Prostate gland (tissue), 2 donors: ENCODE measurements around the gene SGSM1.

ENCODE experiments used
- CTCF ChIP-seq, 4 experiments: fragments of 200-600 bp in 2 of 4; fragments of 450-650 bp in 2 of 4; sonication (generic) in 2 of 4; IDR thresholded peaks; 1 replicate in 3 of 4; 2 replicates in 1 of 4; pipeline ENCODE4 v1.5.1; 2016 to 2019; ENCODE audit warnings: antibody characterized with exemption in 4 of 4, mild to moderate bottlenecking in 2 of 4, moderate library complexity in 2 of 4
- POLR2A ChIP-seq: fragments of 450-650 bp; IDR thresholded peaks from one replicate; pipeline ENCODE4 v1.6.1; 2016; ENCODE audit warnings: antibody characterized with exemption, mild to moderate bottlenecking

GRCh38 chr22:24765166-24765565 is 40.8 kb upstream of the SGSM1 start:
- TF ChIP-seq CTCF (IDR thresholded peaks at IDR 0.05) = no peak
- TF ChIP-seq POLR2A = no peak
